CD14-positive monocyte (primary cell): Measurements from ENCODE around the gene ARHGAP33. TPM values are rescaled to one million over a fixed set of nuclear protein-coding genes. Genes with fewer than 3 reads are reported as not detected.

Source experiments
- DNase-seq, 3 donors: peaks; one replicate each; pipeline ENCODE4 v3.0.0-alpha.2; 2011 to 2022
- H2AFZ ChIP-seq: 2 replicates; pipeline ENCODE4 v1.6.0; 2012; ENCODE audit warnings: mild to moderate bottlenecking, low read depth, low read length, inconsistent platforms; ENCODE audit not compliant: insufficient read depth, poor library complexity, severe bottlenecking
- H3K27ac ChIP-seq, 2 donors: 1 replicate in 1 of 2; 2 replicates in 1 of 2; pipeline ENCODE4 v1.5.1; 2012 to 2013; ENCODE audit warnings: low read length in 2 of 2, control low read depth in 1 of 2, inconsistent platforms in 1 of 2, low read depth in 1 of 2, mild to moderate bottlenecking in 1 of 2
- H3K27me3 ChIP-seq, 2 donors: one replicate each; pipeline versions ENCODE4 v1.6.0 to v1.6.1; 2011 to 2013; ENCODE audit warnings: low read length in 2 of 2; ENCODE audit not compliant: control insufficient read depth in 2 of 2, insufficient read depth in 2 of 2
- H3K36me3 ChIP-seq, 2 donors: replicated peaks in 1 of 2; 1 replicate in 1 of 2; 2 replicates in 1 of 2; pipeline versions ENCODE4 v1.5.1 to v1.6.1; 2012 to 2013; ENCODE audit warnings: low read length in 2 of 2, control low read depth in 1 of 2, inconsistent platforms in 1 of 2, mild to moderate bottlenecking in 1 of 2; ENCODE audit not compliant: insufficient read depth in 2 of 2, control insufficient read depth in 1 of 2
- H3K4me1 ChIP-seq, 2 donors: 1 replicate in 1 of 2; 2 replicates in 1 of 2; pipeline versions ENCODE4 v1.5.1 to v1.6.1; 2012 to 2013; ENCODE audit warnings: low read length in 2 of 2, control low read depth in 1 of 2, inconsistent platforms in 1 of 2, mild to moderate bottlenecking in 1 of 2, moderate library complexity in 1 of 2; ENCODE audit not compliant: insufficient read depth in 2 of 2, control insufficient read depth in 1 of 2
- H3K4me2 ChIP-seq: replicated peaks from 2 replicates; pipeline ENCODE3; 2012; ENCODE audit warnings: low read length, moderate library complexity, mild to moderate bottlenecking; ENCODE audit not compliant: poor library complexity, severe bottlenecking; ENCODE audit errors: extremely low read depth
- H3K4me3 ChIP-seq, 3 experiments: fragments of 200-600 bp in 1 of 3; sonication (generic) in 1 of 3; replicated peaks in 1 of 3; 1 replicate in 2 of 3; 2 replicates in 1 of 3; pipeline ENCODE4 v1.5.1; 2011 to 2013; ENCODE audit warnings: low read length in 3 of 3, mild to moderate bottlenecking in 3 of 3, control low read depth in 2 of 3, low read depth in 2 of 3, inconsistent platforms in 1 of 3, moderate library complexity in 1 of 3
- H3K79me2 ChIP-seq: 2 replicates; pipeline ENCODE4 v1.6.0; 2012; ENCODE audit warnings: mild to moderate bottlenecking, control low read depth, inconsistent platforms, low read length, moderate library complexity; ENCODE audit not compliant: insufficient read depth
- H3K9ac ChIP-seq: 2 replicates; pipeline ENCODE4 v1.6.0; 2017; ENCODE audit warnings: low read length, mild to moderate bottlenecking; ENCODE audit not compliant: insufficient read depth, poor library complexity, severe bottlenecking
- H3K9me3 ChIP-seq, 2 donors: replicated peaks in 1 of 2; 1 replicate in 1 of 2; 2 replicates in 1 of 2; pipeline versions ENCODE4 v1.5.1 to v1.6.1; 2012 to 2013; ENCODE audit warnings: low read length in 2 of 2, control low read depth in 1 of 2; ENCODE audit not compliant: control insufficient read depth in 1 of 2, insufficient read depth in 1 of 2
- H4K20me1 ChIP-seq: 2 replicates; pipeline ENCODE4 v1.6.0; 2012; ENCODE audit warnings: mild to moderate bottlenecking, low read length, control low read depth, moderate library complexity; ENCODE audit not compliant: insufficient read depth
- H3K27ac Mint-ChIP-seq, 7 donors: one replicate each; pipeline ENCODE4 v1.8.0; 2020; ENCODE audit warnings: mild to moderate bottlenecking in 7 of 7, mixed read lengths in 7 of 7, moderate library complexity in 6 of 7, inconsistent platforms in 2 of 7
- H3K27me3 Mint-ChIP-seq, 3 donors: one replicate each; pipeline ENCODE4 v1.8.0; 2021 to 2022; ENCODE audit warnings: low read depth in 3 of 3, mild to moderate bottlenecking in 3 of 3, mixed read lengths in 3 of 3, moderate library complexity in 3 of 3, inconsistent platforms in 1 of 3
- H3K36me3 Mint-ChIP-seq, 2 donors: one replicate each; pipeline ENCODE4 v1.8.0; 2020; ENCODE audit warnings: mixed read lengths in 2 of 2, inconsistent platforms in 1 of 2, mild to moderate bottlenecking in 1 of 2
- H3K4me1 Mint-ChIP-seq: one replicate; pipeline ENCODE4 v1.8.0; 2020; ENCODE audit warnings: mild to moderate bottlenecking, mixed read lengths
- H3K4me3 Mint-ChIP-seq, 2 donors: one replicate each; pipeline ENCODE4 v1.8.0; 2020; ENCODE audit warnings: mild to moderate bottlenecking in 2 of 2, mixed read lengths in 2 of 2, moderate library complexity in 1 of 2
- H3K9me3 Mint-ChIP-seq, 7 donors: one replicate each; pipeline ENCODE4 v1.8.0; 2020 to 2022; ENCODE audit warnings: mixed read lengths in 7 of 7, mild to moderate bottlenecking in 6 of 7, moderate library complexity in 6 of 7, inconsistent platforms in 2 of 7
- CTCF ChIP-seq: fragments of 200-600 bp; IDR thresholded peaks from one replicate; pipeline ENCODE4 v1.8.0; 2022; ENCODE audit warnings: antibody characterized with exemption, mild to moderate bottlenecking
- WGBS: methylation state at CpG from one replicate; pipeline ENCODE4 v1.1.5; 2013; ENCODE audit warnings: missing lambda C conversion rate; ENCODE audit not compliant: insufficient coverage; 5-methylcytosine and 5-hydroxymethylcytosine counted together
- intact Hi-C, 2 donors: fragments of 100-400 bp; cut with micrococcal nuclease; formaldehyde crosslinking; loops; one replicate each; pipeline versions ENCODE4 v1.15.0 to v1.15.1; 2023
- polyA plus RNA-seq, 3 donors: library from polyadenylated mRNA; depleted of rRNA in 1 of 3; unstranded in 2 of 3; stranded (reverse) in 1 of 3; fragments of 300-500 nt in 2 of 3; fragments of >200 nt in 1 of 3; fragmentation: Illumina TruSeq in 2 of 3; gene quantifications; 1 replicate in 2 of 3; 2 replicates in 1 of 3; pipeline ENCODE4 v1.2.3, GENCODE V29; 2012 to 2021

Gene ARHGAP33
- polyA plus RNA-seq, 3 donors, result 8.6 TPM; not detected in 2

GRCh38 chr19:35789978-35790944 lies 14.9 kb downstream of the ARHGAP33 start:
- Mint-ChIP-seq H3K27me3 (peaks cover 3 to 12% (median 9%) of the 10 kb centered on the region in 3 donors), H3K4me1 (no peaks in the 10 kb centered on the region), H3K27ac (no peak overlapping the region), H3K4me3 (no peak overlapping the region), H3K36me3 (peaks cover 8 to 15% of the 10 kb centered on the region in 2 donors), H3K9me3 (no peaks in the 10 kb centered on the region)
- Histone ChIP-seq H3K79me2 (no peaks in the 10 kb centered on the region), H3K9ac (no peak overlapping the region), H4K20me1 (no peaks in the 10 kb centered on the region), H3K4me1 (no peaks in the 10 kb centered on the region), H3K9me3 (no peaks in the 10 kb centered on the region), H3K4me3 (no peak overlapping the region), H3K36me3 (peaks cover 7% of the 10 kb centered on the region in 2 donors), H3K27ac (no peak overlapping the region), H3K4me2 (no peak overlapping the region), H2AFZ (no peak overlapping the region), H3K27me3 (no peaks in the 10 kb centered on the region)
- WGBS, result 94% methylated on average over 13 of the region's 19 CpGs
- no peak for TF ChIP-seq CTCF
- intact Hi-C loops, result no loop called here
- peak in 1 of 3 donors; percentile 2 for DNase-seq

- H4K20me1 ChIP-seq, result no peaks in the 10 kb centered on the region
- no peak overlapping the region for H3K27ac ChIP-seq
- no peak overlapping the region for H3K9ac ChIP-seq
- intact Hi-C loops, result no loop called here
- H3K4me2 ChIP-seq, result no peak overlapping the region
- Mint-ChIP-seq H3K9me3 (peaks cover 0 to under 1% (median 0%) of the 10 kb centered on the region in 7 donors), H3K27me3 (peaks cover 11 to 19% (median 14%) of the 10 kb centered on the region in 3 donors), H3K4me1 (no peaks in the 10 kb centered on the region), H3K36me3 (peaks cover under 1 to 6% of the 10 kb centered on the region in 2 donors), H3K4me3 (no peak overlapping the region), H3K27ac (peak overlapping the region in 1 of 7 donors; percentile 71)
- no peak overlapping the region for H2AFZ ChIP-seq
- no peak overlapping the region for H3K4me3 ChIP-seq
- WGBS, result 80% methylated on average over 20 of the region's 20 CpGs
- peaks cover 0 to under 1% of the 10 kb centered on the region in 2 donors for H3K27me3 ChIP-seq
- H3K36me3 ChIP-seq, result peaks cover 2 to 7% of the 10 kb centered on the region in 2 donors
- peak in 1 of 3 donors; percentile 3 for DNase-seq
- TF ChIP-seq CTCF, result no peak
- no peaks in the 10 kb centered on the region for H3K79me2 ChIP-seq
- no peaks in the 10 kb centered on the region for H3K9me3 ChIP-seq
- no peaks in the 10 kb centered on the region for H3K4me1 ChIP-seq
Observed at GRCh38 chr19:35790981-35791813, 15.8 kb downstream of the ARHGAP33 start.
